Activated T-helper 1 cell treated with Interleukin-2 at 50 U/mL for 16 hours (primary cell): ENCODE results near the gene PHKG2.

ENCODE experiments used
- DNase-seq: peaks from one replicate; pipeline ENCODE4 v3.0.0-alpha.2; 2020; ENCODE audit warnings: low read depth

PHKG2 gene

DNA sequence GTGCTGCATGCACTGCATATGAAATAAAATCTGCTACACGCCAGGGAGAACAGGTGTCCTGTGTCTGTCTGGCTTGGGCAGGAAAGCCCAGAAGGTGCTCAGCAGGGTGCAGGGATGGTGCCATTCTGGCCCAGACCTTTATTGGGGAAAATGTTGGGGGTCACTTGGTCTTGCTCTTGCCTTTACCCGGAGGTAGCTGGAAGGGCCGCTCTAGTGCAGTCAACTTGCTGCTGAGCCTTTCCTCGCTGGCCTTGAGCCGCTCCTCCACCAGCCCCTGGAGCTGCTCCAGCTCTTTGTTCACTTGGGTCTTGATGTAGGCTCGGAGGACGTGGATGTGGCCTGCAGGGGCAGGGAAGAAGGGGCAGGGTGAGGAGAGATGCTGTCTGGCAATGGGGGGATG lies 9.1 kb downstream of the PHKG2 start:
- no peak for DNase-seq

DNA sequence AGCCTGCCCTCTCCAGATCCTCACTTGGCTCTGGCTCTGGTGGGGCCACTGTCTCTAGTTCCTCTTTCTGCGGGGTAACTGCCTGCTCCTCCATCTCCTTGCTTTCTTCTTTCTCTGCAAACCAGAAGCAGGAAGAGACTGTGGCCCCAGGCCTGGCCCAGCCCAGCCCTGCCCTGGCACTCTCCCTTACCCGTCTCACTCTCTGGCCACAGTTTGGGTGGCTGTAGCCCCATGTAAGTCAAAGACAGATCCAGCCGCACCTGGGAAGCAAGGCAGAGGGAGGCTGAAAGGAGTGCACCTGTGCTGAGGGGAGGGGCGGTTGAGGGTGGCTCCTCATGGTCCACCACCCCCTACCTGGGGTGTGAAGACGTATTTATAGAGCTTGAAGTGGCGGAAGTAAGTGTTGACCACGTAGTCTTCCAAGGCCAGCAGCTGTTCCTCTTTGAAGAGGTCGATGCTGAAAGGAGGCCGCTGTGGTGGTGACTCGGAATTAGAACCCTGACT lies 10.8 kb downstream of the PHKG2 start:
- no peak for DNase-seq

DNA sequence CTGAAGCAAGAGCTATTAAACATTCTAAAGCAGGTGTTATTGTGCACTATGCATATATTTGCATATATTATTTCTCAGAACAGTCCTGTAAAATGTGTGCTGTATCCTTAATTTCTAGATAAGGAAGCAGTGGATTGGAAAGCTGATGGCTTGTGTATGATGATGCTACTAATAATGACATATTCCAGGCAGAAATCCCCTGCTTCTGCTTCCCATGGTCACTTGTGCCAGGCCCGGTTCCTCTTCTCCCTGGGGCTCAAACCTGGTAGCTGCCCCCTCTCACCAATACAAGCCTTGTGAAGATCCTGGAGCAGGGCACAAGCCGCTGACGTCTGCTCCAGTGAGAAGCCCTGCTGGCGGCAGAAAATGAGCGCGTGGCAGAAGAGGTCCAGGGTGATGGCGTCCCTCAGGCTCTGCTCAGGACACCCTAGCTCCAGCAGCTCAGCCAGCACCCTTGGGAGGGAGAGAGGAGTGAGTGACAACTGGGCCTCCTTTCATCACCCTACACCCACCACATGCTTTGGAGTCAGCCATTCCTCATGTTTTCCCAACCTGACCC lies 11.9 kb downstream of the PHKG2 start:
- no peak for DNase-seq

DNA sequence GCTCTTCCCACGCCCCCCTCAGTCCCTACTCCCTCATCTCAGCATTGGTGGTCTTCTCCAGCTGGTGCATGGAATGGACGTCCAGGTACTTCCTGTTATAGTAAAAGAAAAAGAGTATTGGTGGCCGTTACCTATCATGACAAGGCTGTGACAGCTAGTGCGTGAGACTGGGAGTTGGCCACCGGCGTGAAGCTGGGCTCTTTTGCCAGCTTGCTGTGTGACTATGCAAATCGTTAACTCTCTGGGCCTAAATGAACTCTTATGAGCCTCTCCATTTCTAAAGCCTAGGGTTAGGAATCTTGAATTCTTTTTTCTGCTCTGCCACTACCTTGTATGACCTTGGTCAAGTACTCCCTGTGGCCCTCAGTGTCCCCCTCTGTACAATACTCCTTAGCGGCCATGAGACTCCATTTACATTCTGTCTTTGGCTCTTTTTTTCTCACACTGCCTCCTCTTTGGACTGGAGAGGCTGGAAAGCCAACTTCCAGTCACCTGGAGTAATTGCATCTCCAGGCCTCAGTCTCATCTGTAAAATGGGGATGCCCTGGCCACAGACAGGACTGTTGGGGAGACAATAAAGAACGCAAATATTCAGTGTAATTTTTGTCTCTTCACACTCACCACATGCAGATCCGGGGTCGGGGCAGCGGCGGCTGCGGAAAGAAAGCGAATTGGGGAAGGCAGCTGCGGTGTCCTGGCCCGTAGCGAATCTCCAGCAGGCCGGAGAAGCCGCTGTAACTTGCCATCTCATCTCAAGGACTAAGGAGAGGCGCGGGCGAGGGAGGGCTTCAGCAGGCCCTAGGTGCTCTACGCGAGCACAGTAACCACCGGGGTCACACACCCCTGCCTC lies 12.6 kb downstream of the PHKG2 start:
- no peak for DNase-seq

DNA sequence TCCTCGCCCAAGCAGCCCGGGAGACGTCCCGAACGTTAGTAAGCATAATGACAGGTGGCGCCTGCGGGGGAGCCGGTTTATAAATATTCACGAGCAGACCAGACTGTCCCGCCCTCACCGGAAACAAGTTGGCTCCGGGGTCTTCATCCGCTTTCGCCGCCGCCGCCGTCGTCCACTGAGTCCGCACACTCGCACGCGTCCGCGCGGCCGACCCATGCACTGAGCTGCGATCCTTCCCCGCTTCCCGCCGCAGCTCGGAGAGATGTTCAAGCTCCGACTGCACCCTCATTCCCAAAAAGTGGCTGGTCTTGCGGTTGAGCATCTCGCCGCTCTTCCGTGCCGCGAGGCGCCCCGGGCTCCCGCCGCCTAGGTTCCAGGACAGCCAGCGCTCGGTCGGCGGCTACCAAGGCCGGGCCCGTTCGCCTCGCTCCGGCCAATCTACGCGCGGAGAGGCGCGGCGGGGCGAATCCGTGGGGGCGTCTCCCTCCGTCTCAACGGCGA lies 13.3 kb downstream of the PHKG2 start:
- DNase-seq, result no peak

DNA sequence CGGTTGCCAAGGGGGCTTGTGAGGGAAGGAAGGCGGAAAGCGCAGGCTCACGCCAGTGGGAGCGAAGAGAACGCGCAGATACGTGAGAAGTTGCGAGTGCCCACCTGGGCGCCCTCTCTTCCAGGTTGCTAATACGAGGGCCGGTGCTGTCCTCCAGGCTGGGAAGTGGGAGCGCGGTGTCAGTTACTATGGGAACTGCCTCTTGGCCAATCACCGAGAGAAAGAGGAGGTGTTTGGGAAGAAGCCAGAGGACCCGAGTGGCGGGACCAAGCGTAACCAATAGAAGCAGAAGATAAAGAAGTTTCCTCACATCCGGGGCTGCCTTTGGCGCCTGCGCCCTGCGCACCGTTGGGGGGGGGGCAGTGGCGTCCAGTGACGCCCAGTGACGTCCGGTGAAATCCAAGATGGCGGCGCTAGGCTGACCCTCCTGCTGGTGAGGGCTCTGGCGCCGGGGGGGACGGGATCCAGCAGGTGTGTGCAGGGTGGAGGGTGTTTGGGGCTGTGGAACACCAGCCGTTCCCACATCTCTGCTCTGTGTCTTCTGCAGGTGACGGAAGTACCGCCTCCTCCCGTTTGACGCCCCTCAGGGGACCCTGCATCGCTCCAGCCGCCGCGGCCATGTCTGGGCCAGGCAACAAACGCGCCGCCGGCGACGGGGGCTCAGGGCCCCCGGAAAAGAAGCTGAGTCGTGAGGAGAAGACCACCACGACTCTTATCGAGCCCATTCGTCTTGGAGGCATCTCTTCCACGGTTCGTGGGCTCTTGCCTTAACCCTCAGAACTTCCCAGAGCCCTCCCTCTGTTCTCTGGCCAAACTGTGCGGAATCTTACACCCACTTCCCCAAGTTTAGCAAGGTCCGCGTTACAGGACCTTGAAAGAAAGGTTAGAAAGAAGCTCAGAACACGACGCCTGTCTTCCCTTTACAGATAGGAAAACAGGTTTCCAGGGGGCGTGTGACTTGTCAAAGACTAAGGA lies 14.0 kb downstream of the PHKG2 start, which contains the start of the genes CFAP119 and RNF40:
CFAP119 (minus strand) TSS at position 135 of the 975 bp plus-strand sequence. CDS start 314 bp downstream, outside the sequence.
RNF40 (plus strand) TSS at position 395 of the 975 bp plus-strand sequence; CDS start at position 619, 224 bp downstream.
- DNase-seq, result peak; percentile 86

DNA sequence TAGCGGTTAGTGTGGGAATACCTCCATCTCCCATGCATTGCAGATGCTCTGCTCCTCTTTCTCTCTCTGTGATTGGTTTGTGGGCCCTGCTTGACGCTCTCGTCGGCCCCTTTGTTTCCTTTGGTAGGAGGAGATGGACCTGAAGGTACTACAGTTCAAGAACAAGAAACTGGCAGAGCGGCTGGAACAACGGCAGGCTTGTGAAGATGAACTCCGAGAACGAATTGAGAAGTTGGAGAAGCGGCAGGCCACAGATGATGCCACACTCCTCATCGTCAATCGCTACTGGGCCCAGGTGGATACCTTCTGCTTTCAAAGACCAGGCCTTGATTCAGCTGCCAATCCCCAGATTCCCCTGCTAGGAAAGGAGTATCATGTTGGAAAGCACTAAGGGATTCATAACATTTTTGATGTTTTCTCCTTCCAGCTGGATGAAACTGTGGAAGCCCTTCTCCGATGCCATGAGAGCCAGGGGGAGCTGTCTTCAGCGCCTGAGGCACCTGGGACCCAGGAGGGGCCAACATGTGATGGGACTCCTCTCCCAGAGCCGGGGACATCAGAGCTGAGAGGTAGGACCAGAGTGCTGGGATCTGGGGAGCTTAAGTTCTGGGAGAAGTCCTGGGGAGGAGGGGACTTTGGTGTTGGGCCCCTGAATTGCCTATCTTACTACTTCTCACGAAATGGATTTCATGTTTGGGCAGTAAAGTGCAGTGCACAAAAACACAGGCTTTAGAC lies 14.9 kb downstream of the PHKG2 start:
- DNase-seq, result no peak

DNA sequence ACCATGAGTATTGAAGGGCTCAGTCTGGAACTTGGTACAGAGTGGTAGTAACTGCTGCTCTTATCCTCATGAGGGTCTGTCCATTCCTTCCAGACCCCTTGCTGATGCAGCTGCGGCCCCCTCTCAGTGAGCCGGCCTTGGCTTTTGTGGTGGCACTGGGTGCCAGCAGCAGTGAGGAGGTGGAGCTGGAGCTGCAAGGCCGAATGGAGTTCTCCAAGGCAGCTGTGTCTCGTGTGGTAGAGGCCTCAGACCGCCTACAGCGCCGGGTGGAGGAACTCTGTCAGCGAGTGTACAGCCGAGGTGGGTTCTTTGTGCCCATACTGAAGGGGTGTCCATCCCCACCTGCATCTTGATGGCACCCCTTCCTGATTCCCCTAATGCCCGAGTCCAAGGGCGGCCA lies 15.9 kb downstream of the PHKG2 start:
- DNase-seq, result no peak

DNA sequence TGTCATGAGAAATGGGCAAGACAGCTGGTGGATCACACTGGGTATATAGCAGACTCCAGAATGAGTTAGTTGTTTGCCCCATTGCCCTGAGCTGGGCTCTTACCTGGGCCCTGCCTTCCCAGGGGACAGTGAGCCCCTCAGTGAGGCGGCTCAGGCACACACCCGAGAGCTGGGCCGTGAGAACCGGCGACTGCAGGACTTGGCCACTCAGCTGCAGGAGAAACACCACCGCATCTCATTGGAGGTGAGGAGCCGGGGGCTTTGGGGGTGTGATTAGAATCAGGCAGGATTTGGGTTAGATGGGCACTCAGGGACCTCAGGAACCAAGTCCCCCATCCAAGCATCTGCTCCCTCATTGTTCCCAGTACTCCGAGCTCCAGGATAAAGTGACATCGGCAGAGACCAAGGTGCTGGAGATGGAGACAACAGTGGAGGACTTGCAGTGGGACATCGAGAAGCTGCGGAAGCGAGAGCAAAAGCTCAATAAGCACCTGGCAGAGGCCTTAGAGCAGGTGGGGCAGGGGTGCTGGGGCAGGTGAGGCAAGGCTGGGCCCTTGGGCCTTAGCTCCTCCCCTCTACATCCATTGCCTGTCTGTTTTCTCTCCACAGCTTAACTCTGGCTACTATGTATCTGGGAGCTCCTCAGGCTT lies 16.7 kb downstream of the PHKG2 start:
- DNase-seq, result no peak

DNA sequence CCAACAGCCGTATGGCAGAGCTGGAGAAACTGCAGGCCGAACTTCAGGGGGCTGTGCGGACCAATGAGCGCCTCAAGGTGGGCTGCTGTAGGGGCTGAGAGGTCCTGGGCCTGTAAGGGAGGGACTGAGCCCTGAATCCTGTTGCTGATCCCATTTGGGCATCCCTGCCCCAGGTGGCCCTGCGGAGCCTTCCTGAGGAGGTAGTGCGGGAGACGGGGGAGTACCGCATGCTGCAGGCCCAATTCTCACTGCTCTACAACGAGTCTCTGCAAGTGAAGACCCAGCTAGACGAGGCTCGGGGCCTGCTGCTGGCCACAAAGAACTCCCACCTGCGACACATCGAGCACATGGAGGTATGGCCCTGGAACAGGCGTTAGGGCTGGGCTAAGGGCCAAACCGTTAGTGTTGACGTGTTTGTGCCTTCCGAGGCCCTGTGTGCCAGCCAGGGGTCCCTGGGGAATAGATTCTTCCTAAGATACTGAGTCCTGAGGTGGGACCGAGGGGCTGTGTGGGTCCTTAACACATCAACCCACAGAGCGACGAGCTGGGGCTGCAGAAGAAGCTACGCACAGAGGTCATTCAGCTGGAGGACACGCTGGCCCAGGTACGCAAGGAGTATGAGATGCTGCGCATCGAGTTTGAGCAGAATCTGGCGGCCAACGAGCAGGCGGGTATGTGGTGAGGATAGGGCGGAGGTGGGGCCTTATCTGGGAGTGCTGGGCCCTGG lies 18.1 kb downstream of the PHKG2 start:
- DNase-seq, result no peak

DNA sequence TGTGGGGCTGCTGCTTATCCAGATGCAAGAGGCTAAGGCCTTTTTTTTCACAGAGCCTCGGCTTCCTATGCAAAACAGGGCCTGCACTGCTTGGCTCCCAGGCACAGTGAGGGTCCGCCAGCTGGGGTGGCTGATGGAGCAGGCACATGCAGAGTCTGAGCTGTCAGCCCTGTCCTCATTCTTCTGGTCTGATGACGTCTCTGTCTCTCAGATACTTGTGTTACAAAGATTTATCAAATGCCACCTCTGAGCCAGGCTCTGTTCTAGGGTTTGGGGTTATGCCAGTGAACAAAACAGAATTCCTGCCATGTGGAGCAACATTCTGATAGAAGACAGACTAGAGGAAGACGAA lies 18.7 kb downstream of the PHKG2 start:
- no peak for DNase-seq

DNA sequence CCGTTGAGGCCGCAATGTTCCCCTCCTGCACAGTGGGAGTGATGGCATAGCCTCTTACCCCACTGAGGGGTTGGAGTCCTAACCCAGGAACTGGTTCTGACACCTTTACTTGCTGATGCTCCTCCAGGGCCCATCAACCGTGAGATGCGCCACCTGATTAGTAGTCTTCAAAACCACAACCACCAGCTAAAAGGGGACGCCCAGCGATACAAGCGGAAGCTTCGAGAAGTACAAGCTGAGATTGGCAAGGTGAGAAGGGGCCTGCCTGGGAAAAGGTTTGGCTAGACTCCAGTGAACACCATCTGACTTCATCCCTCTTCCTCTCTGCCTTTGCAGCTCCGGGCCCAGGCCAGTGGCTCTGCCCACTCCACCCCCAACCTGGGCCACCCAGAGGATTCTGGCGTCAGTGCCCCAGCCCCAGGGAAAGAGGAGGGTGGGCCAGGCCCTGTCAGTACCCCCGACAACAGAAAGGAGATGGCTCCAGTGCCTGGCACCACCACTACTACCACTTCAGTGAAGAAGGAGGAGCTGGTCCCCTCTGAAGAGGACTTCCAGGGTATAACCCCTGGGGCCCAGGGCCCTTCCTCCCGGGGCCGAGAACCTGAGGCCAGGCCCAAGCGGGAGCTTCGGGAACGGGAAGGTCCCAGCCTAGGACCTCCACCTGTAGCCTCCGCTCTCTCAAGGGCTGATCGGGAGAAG lies 19.7 kb downstream of the PHKG2 start:
- no peak for DNase-seq

DNA sequence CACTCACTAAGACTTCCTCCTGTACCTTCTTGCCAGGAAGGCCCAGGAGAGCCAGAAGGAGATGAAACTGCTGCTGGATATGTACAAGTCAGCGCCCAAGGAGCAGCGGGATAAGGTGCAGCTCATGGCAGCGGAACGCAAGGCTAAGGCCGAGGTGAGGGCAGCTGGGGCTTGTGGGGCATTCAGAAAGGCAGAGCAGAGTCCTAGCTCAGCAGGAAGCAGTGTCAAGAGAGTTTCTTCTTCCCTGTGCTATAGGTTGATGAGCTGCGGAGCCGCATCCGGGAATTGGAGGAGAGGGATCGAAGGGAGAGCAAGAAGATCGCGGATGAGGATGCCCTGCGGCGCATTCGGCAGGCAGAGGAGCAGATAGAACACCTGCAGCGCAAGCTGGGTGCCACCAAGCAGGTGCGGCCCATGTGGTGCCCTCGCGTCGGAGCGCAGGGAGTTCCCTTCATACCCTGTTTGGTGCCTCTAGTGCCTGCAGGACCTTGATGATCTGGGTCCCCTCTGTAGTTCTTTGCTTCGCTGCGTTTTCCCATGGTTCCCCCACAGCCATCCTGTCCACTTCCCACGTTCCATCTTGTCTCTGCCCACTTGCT lies 20.5 kb downstream of the PHKG2 start:
- DNase-seq, result no peak

DNA sequence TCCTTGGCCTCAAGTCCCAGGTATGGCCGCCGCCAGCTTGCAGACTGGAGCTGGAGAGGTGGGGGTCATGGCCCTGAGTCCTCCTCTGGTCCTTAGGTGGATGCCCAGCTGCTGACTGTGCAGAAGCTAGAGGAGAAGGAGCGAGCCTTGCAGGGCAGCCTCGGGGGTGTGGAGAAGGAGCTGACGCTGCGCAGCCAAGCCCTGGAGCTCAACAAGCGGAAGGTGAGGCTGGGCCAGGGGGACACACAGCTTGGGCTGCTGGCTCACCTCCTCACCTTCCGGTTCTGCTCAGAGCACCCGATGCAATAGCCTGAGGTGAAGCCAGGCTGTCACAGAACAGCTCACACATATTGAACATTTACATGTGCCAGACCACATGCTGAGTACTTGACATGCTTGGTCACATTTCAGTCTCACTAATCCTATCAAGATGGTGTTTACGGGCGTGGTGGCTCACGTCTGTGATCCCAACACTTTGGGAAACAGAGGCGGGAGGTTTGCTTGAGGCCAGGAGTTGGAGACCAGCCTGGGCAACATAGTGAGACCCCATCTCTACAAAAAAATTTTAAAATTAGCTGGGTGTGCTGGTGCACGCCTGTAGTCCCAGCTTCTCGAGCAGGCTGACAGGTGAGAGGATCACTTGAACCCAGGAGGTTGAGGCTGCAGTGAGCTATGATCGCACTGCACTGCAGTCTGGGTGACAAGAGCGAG lies 21.3 kb downstream of the PHKG2 start:
- DNase-seq, result no peak

DNA sequence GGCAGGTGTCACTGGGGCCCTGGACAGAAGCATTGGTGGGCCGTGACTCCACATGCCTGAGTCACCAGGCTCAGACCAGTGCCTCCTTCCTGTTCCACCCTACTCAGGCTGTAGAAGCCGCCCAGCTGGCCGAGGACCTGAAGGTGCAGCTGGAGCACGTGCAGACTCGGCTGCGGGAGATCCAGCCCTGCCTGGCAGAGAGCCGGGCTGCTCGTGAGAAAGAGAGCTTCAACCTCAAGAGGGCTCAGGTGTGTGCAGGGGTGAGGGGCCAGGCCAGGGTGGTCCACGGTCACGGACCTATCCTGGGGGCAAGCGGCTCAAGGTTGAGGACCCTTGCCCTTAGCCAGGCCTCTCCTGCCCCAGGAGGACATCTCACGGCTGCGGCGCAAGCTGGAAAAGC lies 23.5 kb downstream of the PHKG2 start:
- no peak for DNase-seq

DNA sequence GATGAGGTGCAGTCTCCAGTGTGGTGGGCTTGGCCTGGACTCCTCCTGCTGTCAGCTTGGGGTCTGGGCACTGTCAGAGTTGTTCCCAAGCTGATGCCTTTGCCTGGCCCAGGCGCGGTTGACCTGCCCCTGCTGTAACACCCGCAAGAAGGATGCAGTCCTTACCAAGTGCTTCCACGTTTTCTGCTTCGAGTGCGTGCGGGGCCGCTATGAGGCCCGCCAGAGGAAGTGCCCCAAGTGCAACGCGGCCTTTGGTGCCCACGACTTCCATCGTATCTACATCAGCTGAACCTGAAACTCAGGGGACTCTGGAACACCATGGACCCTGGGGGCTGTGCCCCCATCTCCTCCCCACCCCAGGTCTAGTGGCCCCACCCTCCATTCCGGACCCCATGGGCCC lies 25.6 kb downstream of the PHKG2 start:
- DNase-seq, result no peak

DNA sequence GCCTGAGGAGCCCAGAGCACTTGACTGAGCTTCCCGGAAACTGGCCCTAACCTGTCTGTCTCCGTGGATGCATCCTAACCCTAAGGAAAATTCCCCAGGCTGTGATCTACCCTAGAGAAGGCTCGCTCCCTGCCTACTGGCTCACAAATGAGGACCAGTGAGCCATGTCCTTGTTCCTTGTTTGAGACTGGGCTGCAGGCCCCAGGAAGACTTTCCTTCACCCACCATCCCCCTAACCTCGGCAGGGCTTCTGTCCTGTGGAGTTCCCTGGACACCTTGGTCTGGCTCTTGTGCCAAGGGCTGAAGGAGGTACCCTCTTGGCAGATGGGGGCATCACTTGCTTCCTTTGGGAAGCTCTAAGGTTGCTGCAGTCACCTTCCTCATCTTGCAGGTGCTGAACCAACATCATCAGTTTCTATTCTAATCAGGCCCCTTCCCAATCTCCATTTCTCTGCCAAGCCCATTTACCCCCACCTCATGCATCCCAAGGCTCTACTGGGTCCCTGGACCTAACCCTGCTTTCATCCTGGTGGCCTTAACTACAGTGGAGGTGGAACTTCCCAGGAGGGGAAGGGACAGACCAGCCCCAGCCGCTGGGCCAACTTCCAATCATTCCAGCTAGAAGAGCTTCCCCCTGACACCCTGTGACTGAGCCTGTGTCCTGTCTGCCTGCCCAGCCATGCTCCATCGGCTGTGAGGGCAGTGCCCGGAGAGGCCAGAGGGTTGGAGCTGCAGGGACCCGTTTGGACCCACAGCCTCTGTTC lies 26.3 kb downstream of the PHKG2 start:
- DNase-seq, result no peak

DNA sequence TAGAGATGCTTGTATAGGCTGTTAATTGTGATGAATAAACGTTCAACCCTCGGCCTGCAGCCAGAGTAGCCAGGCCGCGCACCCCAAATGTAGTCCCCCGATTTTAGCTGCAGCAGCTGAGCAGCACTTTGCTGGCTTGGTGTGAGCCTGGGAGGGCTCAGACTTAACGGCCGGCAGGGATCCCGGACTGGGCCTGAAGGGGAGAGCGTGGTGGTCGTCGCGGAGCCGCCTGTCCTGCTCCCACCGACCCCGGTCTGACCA lies 26.8 kb downstream of the PHKG2 start:
- DNase-seq, result no peak
